ENCODE results near the gene HIVEP3.

HIVEP3 gene

GRCh38 chr1:41574842-41575241 lies 343.9 kb downstream of the HIVEP3 start:
- no peaks in the 10 kb centered on the region for H3K9me3 ChIP-seq (ENCODE audit: insufficient read depth, low read depth, low read length)
- no peaks in the 10 kb centered on the region for H3K27me3 ChIP-seq (ENCODE audit: insufficient read depth, low read length, poor library complexity, severe bottlenecking)
- H3K4me3 ChIP-seq (ENCODE audit: low read length, poor library complexity, severe bottlenecking): no peak overlapping the region
- no peaks in the 10 kb centered on the region for H3K9me2 ChIP-seq (replicated peaks; ENCODE audit: low read depth, low read length)
- TF ChIP-seq EZH2phosphoT487 (IDR thresholded peaks at IDR 0.05; ENCODE audit: borderline replicate concordance): no peak
- TF ChIP-seq, protein P1, sequence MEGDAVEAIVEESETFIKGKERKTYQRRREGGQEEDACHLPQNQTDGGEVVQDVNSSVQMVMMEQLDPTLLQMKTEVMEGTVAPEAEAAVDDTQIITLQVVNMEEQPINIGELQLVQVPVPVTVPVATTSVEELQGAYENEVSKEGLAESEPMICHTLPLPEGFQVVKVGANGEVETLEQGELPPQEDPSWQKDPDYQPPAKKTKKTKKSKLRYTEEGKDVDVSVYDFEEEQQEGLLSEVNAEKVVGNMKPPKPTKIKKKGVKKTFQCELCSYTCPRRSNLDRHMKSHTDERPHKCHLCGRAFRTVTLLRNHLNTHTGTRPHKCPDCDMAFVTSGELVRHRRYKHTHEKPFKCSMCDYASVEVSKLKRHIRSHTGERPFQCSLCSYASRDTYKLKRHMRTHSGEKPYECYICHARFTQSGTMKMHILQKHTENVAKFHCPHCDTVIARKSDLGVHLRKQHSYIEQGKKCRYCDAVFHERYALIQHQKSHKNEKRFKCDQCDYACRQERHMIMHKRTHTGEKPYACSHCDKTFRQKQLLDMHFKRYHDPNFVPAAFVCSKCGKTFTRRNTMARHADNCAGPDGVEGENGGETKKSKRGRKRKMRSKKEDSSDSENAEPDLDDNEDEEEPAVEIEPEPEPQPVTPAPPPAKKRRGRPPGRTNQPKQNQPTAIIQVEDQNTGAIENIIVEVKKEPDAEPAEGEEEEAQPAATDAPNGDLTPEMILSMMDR (conservative IDR thresholded peaks at IDR 0.05; ENCODE audit: low read length): no peak
- H2AFZ ChIP-seq (ENCODE audit: low read length): no peak overlapping the region
- no peaks in the 10 kb centered on the region for H3F3A ChIP-seq (ENCODE audit: low read depth)
- H3K36me3 ChIP-seq (ENCODE audit: insufficient read depth, low read length): no peaks in the 10 kb centered on the region
- H3K9ac ChIP-seq (ENCODE audit: low read depth, low read length, poor library complexity, severe bottlenecking): no peak overlapping the region
- H3K4me1 ChIP-seq (ENCODE audit: insufficient read depth, low read length, poor library complexity, severe bottlenecking): peaks cover 5% of the 10 kb centered on the region
- H3K79me2 ChIP-seq (ENCODE audit: insufficient read depth, low read length): no peaks in the 10 kb centered on the region
- no peak overlapping the region for H3K4me2 ChIP-seq (ENCODE audit: low read depth, low read length, poor library complexity, severe bottlenecking)
- H4K20me1 ChIP-seq (ENCODE audit: insufficient read depth, low read length, poor library complexity, severe bottlenecking): no peaks in the 10 kb centered on the region

- H3K79me2 ChIP-seq (ENCODE audit: insufficient read depth, low read length): no peaks in the 10 kb centered on the region
- no peak for TF ChIP-seq EZH2phosphoT487 (IDR thresholded peaks at IDR 0.05; ENCODE audit: borderline replicate concordance)
- TF ChIP-seq, protein P1 (conservative IDR thresholded peaks at IDR 0.05; ENCODE audit: low read length): peak; percentile 94
- no peaks in the 10 kb centered on the region for H3K9me3 ChIP-seq (ENCODE audit: insufficient read depth, low read depth, low read length)
- H3K4me3 ChIP-seq (ENCODE audit: low read length, poor library complexity, severe bottlenecking): no peak overlapping the region
- H3K9ac ChIP-seq (ENCODE audit: low read depth, low read length, poor library complexity, severe bottlenecking): no peak overlapping the region
- no peak overlapping the region for H3K4me2 ChIP-seq (ENCODE audit: low read depth, low read length, poor library complexity, severe bottlenecking)
- no peaks in the 10 kb centered on the region for H3F3A ChIP-seq (ENCODE audit: low read depth)
- H2AFZ ChIP-seq (ENCODE audit: low read length): no peak overlapping the region; the same call in 1 of the 2 replicates
- H3K27me3 ChIP-seq (ENCODE audit: insufficient read depth, low read length, poor library complexity, severe bottlenecking): no peaks in the 10 kb centered on the region
- H4K20me1 ChIP-seq (ENCODE audit: insufficient read depth, low read length, poor library complexity, severe bottlenecking): no peaks in the 10 kb centered on the region
- no peaks in the 10 kb centered on the region for H3K36me3 ChIP-seq (ENCODE audit: insufficient read depth, low read length)
- no peaks in the 10 kb centered on the region for H3K9me2 ChIP-seq (replicated peaks; ENCODE audit: low read depth, low read length)
- H3K4me1 ChIP-seq (ENCODE audit: insufficient read depth, low read length, poor library complexity, severe bottlenecking): peaks cover 5% of the 10 kb centered on the region
These were observed 344.7 kb downstream of the HIVEP3 start for GRCh38 chr1:41573785-41574713.

- TF ChIP-seq, protein P1 (conservative IDR thresholded peaks at IDR 0.05; ENCODE audit: low read length): no peak
- TF ChIP-seq EZH2phosphoT487 (IDR thresholded peaks at IDR 0.05; ENCODE audit: borderline replicate concordance): no peak
- H3K36me3 ChIP-seq (ENCODE audit: insufficient read depth, low read length): no peaks in the 10 kb centered on the region
- H3K4me3 ChIP-seq (ENCODE audit: low read length, poor library complexity, severe bottlenecking): no peak overlapping the region
- H3K9ac ChIP-seq (ENCODE audit: low read depth, low read length, poor library complexity, severe bottlenecking): no peak overlapping the region
- no peaks in the 10 kb centered on the region for H3K27me3 ChIP-seq (ENCODE audit: insufficient read depth, low read length, poor library complexity, severe bottlenecking)
- no peaks in the 10 kb centered on the region for H3K79me2 ChIP-seq (ENCODE audit: insufficient read depth, low read length)
- no peaks in the 10 kb centered on the region for H4K20me1 ChIP-seq (ENCODE audit: insufficient read depth, low read length, poor library complexity, severe bottlenecking)
- H3K9me2 ChIP-seq (replicated peaks; ENCODE audit: low read depth, low read length): no peaks in the 10 kb centered on the region
- H3K4me2 ChIP-seq (ENCODE audit: low read depth, low read length, poor library complexity, severe bottlenecking): no peak overlapping the region
- H3F3A ChIP-seq (ENCODE audit: low read depth): no peaks in the 10 kb centered on the region
- H3K4me1 ChIP-seq (ENCODE audit: insufficient read depth, low read length, poor library complexity, severe bottlenecking): peaks cover 5% of the 10 kb centered on the region
- no peaks in the 10 kb centered on the region for H3K9me3 ChIP-seq (ENCODE audit: insufficient read depth, low read depth, low read length)
- H2AFZ ChIP-seq (ENCODE audit: low read length): no peak overlapping the region
These were observed 345.5 kb downstream of the HIVEP3 start for GRCh38 chr1:41573194-41573593.

Data from Loucy (cell line).